GM04503 (cell line): ENCODE results near the gene SAT2.

Experiments
- DNase-seq: peaks from one replicate; pipeline ENCODE4 v3.0.0-alpha.2; 2012; ENCODE audit warnings: low read depth

SAT2 gene

DNA sequence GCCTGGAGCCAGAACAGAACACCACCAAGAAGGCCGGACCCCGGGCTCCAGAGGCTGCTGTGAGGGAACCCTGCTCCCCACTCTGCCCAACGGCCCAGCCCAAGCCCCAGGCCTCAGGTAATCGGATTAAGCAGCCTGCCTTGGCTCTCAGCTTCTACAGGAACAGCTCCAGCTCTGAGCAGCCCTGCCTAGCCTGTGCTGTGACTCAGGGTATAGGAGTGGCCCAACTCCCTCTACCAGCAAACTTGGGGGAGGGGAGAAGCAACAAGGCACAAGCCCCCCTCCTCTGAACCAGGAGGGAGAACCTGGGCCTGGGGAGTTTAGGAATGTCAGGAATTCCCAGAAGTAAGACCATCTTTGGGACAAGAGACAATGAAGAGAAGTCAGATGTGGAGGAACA, 36.9 kb downstream of the SAT2 start:
- no peak for DNase-seq

DNA sequence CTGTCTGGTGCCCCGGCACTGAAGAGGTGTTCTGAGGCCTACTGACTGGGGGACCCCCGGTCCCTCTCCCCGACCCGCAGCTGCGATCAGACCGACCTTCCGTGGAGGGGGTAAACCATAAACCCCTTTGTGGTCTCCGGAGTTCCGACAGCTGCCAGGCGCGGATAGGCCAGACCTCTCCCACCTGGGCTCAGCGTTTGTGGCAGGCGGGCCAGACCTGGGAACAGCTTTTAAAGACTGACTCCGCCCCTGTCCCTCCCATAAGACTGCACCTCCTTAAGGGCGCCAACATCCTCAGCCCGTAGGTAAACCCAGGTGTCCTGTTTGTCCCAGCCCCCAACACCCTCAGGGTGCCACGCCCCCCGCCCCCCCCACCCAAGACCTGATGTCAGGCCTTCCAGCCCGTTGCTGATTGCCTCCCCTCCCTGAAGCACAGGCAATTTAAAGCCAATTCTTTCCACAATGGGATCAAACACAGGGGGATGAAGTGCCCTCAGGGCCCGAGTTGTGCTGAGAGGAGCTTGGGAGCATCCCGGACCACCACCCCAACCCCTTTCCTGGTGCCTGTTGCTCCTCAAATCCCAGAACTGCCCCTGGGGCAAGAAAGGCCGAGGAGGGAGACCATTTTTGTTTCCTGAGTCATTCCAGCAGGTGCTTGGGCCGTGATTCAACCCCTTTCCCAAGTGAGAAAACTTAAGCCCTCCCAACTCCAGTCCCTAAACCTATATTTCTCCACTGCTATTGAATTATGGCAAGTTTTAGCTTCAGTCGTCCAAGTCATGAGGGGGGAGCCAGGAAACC, 37.5 kb downstream of the SAT2 start, which contains the start of gene SOX15:
SOX15 (minus strand) TSS at position 204 of the 801 bp plus-strand sequence. CDS start 418 bp downstream, outside the sequence.
- DNase-seq, result no peak

DNA sequence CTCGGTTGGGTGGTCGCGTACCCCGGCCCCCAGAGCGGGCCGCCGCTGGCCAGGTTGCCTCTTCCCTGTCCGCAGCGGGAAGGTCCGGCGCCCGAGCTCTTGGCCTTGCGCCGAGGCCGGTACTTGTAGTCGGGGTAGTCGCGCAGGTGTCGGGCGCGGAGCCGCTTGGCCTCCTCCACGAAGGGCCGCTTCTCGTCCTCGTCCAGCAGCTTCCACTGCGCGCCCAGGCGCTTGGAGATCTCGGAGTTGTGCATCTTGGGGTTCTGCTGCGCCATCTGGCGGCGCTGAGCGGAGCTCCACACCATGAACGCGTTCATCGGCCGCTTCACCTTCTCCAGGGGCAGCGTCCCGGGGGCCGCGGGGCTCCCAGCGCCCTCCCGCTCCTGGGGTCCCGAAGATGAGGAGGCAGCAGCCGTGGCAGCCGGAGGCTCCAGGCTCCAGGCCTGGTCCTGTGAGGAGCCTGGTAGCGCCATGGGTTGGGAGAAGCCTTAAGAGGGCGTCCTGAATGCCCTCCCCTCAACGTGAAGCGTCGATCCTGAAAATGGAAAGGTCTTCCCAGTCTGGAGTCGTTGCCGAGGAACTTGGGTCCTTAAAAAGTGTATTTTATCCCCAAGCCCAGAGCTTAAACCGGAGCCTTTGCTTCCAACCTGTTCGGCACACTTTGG, 38.3 kb downstream of the SAT2 start:
- DNase-seq, result no peak

DNA sequence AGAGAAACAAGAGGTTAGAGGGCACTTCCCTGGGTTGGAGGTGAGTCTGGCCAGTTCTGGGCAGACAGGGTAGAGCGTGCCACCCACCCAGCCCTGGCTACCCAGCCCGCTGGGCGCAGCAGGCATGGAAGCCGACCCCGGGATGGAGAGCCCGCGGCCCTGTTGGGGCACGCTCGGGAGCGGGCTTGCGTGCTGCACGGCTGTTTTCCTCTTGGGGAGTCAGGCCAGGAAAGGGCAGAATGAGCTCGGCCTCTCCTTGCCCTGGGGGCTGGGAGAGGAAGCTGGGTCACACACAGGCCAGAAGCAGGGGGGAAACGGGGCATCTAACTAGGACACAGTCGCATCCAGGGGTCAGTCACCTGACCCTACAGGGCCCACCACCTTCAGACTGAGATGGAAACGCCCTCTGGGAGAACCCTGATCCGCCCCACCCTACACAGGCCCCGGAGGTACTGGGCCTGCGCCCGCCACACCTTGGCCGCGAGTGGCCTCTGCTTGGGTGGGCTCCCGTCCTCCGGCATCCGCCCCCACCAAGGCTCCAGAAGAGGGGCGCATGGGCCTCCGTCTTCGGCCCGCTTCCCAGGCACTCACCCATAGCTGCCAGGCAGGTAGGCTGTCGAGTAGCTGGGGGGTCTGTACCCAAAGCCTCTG, 38.9 kb downstream of the SAT2 start:
- DNase-seq, result no peak

DNA sequence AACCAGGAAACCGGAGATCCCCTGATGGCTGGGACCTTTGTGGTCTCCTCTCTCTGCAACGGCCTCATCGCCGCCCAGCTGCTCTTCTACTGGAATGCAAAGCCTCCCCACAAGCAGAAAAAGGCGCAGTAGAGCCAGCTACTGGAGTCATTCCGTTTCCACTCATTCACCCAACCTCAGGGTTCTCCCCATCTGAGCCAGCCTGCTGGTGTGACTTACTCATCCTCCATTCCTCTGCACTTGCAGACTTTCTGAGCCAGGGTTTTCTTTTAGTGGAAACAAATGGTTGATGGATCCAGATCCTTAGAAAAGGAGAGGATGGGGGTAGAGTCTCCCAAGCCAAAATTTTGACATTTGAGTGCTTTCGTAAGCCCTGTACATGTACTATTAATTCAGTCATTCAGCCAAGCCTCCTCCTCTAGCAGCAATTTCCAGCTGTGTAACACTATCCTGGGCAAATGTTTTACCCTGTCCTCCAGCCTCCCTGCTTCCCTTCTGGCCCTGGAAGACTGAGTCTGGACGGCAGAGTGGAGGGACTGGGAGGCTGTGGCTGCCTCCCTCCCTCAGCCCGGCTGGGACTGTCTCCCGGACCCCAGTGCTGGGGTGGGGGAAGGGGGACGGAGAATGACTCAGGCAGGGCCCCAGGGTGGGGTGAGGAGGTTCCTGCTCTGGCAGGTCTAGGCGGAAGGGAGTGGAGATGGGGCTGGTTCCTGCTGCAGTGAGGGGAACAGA, 40.0 kb downstream of the SAT2 start:
- DNase-seq, result peak; percentile 90

DNA sequence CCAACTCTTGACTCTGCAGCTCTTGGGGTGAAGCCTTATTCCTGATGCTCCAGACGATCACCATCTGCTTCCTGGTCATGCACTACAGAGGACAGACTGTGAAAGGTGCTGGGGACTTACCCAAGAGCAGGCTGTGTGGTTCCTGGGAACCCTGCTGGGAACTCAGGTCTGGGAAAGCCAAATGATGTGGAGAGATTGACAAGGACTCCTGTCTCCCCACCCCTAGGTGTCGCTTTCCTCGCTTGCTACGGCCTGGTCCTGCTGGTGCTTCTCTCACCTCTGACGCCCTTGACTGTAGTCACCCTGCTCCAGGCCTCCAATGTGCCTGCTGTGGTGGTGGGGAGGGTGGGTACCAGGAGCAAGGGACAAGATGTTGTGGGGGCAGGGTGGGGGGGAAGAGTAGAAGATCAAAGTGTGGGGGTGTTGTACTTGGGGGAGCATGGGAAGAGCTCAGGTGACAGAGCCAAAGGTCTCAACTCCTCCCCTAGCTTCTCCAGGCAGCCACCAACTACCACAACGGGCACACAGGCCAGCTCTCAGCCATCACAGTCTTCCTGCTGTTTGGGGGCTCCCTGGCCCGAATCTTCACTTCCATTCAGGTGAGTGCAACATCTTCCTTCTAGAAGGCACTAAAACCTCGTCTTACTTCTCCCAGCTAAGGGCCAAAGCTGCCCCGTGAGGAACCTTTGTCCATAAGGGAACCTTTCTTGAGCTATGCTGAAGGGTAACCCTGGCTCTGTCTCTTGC, 40.8 kb downstream of the SAT2 start:
- DNase-seq, result no peak

DNA sequence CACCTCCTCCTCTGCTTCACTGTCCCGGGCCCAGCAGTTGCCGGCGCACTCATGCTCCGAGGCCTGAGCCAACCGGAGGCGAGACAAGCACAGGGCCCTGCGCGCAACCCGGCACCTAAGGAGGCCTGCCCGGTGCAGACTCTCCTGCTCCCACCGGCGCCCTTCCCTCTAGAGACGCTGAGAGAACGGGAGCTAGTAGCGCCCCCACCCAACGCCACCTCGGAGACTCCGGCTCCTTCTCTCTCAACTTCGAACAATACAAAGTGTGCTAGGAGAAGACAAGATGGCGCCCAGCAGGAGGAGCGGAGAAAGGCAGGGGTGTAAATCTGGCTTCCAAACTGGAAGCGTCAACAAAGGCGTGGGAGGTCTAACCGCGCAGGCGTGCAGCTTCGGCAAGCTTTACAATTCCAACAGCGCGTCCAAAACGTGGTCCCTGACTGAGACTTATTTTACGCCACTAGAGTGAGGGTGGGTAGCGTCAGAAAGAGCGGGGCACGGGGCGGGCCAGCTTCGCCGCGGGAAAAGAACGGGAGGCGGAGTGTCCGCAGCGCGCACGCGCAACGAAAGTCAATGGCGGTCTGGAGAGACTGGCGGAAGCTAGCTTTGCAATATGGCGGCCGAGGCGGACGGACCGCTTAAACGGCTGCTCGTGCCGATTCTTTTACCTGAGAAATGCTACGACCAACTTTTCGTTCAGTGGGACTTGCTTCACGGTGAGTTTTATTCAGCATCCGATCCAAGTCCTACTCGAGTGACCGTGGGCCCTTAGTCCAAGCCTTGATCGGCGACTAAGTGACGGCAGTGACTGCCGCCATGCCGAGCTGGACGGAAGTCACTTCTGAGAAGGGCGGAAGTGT, 44.1 kb downstream of the SAT2 start, which contains the start of gene MPDU1:
MPDU1 (plus strand) TSS at position 600 of the 857 bp plus-strand sequence; CDS start at position 611, 11 bp downstream.
- peak; percentile 87 for DNase-seq

DNA sequence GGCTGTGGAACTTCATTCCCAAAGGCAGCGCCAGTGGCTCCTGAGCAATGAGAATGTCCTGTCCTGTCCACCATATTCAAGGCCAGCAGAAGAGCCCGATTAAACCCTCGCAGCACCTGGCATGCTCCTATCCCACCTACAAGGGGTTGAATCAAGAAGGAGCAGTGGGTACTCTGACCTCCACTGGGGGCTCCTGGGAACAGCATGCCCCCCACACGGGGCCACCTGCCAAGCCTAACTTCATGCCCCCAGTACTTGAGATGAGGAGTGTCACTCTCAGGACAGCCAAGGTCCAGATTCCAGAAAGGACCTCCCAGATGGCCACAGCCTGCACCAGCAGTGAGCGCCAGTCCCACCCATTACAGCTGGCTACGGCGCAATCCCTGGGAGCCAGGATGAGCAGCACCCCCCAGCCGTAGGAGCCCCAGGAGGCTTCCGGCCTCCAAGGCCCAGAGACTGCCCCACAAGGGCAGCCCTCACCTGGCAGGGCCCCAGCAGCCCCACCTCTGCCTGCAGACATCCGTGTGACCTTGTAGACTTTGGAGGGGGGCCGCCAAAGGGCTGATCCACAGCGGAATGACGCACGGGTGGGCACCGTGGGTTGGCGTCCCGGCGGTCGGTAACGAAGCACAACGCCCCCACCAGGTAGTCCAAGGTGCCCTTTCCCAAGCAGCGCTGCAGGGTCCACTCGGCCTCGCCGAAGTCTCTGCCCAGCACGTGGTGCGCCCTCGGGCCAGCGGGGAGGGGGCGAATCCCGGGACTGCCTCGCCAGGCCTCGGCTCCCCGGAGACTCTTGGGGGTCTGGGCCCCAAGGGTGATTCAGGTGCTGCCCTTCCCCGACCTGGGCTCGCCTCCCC, 45.0 kb downstream of the SAT2 start:
- DNase-seq, result no peak

DNA sequence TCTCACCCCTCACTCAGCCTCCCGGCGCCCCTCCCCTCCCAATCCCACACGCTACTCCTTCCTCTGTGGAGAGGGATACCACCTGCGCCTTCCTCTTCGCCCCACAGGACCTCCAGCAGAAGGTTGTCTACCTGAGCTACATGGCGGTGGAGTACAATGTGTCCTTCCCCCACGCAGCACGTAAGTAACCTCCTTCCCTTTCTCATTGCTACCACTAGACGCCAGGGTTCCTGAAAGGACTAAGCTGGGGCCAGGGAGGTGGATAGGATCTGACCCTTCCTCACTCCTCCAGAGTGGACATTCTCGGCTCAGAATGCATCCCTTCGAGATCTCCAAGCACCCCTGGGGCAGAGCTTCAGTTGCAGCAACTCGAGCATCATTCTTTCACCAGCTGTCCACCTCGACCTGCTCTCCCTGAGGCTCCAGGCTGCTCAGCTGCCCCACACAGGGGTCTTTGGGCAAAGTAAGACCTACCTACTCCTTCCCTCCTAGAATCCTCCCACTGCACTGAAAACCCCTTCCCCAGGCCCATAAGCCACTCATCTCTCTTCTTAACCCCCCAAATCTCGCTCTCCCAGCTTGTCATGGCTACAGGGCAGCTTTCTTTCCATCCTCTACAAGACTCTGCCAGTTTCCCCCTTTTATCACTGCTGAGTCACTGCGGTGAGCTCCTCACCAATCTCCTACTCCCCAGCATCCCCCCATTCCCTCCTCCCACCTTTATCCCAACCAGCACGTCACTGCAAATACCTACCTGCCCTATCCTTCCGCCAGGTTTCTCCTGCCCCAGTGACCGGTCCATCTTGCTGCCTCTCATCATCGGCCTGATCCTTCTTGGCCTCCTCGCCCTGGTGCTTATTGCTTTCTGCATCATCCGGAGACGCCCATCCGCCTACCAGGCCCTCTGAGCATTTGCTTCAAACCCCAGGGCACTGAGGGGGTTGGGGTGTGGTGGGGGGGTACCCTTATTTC, 46.7 kb downstream of the SAT2 start:
- no peak for DNase-seq

DNA sequence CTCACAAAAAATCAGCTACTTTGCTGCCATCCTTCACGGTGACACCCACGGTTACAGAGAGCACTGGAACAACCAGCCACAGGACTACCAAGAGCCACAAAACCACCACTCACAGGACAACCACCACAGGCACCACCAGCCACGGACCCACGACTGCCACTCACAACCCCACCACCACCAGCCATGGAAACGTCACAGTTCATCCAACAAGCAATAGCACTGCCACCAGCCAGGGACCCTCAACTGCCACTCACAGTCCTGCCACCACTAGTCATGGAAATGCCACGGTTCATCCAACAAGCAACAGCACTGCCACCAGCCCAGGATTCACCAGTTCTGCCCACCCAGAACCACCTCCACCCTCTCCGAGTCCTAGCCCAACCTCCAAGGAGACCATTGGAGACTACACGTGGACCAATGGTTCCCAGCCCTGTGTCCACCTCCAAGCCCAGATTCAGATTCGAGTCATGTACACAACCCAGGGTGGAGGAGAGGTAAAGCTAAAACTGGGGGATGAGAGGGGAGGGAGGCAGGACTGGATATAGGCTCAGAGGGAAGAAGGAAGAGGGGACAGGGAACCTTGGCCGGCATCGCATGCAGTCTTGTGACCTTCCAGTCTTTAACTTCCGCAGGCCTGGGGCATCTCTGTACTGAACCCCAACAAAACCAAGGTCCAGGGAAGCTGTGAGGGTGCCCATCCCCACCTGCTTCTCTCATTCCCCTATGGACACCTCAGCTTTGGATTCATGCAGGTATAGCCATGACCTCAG, 47.6 kb downstream of the SAT2 start:
- DNase-seq, result no peak

DNA sequence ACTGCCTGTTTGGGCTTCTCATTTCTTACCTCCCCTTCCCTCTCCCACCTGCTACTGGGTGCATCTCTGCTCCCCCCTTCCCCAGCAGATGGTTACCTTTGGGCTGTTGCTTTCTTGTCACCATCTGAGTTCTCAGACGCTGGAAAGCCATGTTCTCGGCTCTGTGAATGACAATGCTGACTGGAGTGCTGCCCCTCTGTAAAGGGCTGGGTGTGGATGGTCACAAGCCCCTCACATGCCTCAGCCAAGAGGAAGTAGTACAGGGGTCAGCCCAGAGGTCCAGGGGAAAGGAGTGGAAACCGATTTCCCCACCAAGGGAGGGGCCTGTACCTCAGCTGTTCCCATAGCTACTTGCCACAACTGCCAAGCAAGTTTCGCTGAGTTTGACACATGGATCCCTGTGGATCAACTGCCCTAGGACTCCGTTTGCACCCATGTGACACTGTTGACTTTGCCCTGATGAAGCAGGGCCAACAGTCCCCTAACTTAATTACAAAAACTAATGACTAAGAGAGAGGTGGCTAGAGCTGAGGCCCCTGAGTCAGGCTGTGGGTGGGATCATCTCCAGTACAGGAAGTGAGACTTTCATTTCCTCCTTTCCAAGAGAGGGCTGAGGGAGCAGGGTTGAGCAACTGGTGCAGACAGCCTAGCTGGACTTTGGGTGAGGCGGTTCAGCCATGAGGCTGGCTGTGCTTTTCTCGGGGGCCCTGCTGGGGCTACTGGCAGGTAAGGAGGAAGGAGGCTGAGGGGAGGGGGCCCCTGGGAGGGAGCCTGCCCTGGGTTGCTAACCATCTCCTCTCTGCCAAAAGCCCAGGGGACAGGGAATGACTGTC, 48.4 kb downstream of the SAT2 start, which contains the start of gene CD68:
CD68 (plus strand) TSS at position 638 of the 833 bp plus-strand sequence; CDS start at position 678, 40 bp downstream.
- DNase-seq, result peak; percentile 84

DNA sequence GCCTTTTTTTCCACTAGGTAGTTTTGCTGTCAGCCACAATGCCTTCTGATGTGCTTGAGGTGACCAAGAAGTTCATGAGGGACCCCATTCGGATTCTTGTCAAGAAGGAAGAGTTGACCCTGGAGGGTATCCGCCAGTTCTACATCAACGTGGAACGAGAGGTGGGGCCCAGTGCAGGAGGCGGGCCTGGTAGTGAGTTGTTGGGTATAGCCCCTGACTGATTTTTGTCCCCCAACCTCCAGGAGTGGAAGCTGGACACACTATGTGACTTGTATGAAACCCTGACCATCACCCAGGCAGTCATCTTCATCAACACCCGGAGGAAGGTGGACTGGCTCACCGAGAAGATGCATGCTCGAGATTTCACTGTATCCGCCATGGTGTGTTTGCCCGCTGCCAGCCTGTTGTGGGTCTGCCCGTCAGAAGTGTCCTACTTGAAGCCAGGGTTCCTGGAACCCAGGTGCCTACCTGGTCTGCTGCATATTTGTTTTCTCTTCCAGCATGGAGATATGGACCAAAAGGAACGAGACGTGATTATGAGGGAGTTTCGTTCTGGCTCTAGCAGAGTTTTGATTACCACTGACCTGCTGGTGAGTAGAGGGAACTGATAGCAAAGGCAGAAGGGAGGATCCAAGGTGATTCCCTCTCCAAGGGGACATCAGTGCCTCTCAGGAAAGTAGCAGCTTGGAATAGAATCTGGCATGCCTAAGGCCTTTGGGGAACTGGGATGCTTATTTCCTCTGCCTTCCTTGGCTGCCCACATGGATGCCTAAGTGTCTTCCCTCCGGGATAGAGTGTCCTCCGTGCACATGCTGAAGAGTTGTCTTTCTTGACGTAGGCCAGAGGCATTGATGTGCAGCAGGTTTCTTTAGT, 50.1 kb downstream of the SAT2 start:
- no peak for DNase-seq

DNA sequence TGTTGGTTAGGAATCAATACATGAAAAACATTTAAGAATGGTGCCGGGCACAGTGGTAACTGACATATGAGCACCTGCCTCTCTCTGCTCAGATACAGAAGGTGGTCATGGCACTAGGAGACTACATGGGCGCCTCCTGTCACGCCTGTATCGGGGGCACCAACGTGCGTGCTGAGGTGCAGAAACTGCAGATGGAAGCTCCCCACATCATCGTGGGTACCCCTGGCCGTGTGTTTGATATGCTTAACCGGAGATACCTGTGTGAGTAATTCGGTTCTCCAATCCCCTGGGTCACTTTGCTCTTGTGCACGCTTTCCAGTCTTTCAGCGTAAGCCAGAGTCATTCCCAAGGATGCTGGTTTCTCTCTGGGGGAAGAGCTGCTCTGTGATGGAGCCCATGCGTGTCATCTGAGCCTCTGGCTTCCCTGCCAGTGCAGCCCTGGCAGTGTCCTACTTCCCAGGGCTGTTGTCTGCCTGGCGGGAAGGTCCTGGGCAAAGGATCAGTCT, 51.1 kb downstream of the SAT2 start:
- DNase-seq, result no peak
